Activated T-cell treated with anti-CD3 and anti-CD28 coated beads, Interleukin-2, amount 50 U/mL, for 1 hour (primary cell): ENCODE measurements around the gene TTC9C.
A peak's percentile ranks its signal among the peaks of the same experiment; 100 is the strongest.
"Not testable (repeated sequence)": the region's sequence is repeated elsewhere in the genome, so short reads cannot be mapped to it uniquely, and the experiment has no call there.

Source experiments
- DNase-seq: peaks from one replicate; pipeline ENCODE4 v3.0.0-alpha.2; 2020

Gene TTC9C

GRCh38 chr11:62752994-62753735 lies 24.9 kb downstream of the TTC9C start:
- DNase-seq = peak; percentile 21

- peak; percentile 93 for DNase-seq
Measured at GRCh38 chr11:62753736-62754603, 25.7 kb downstream of the TTC9C start, which contains the start of gene ZBTB3. Gene ZBTB3, minus strand, starts transcription at chr11:62754160. Its CDS starts 496 bp downstream, at chr11:62753664.

GRCh38 chr11:62755086-62755615 lies 26.9 kb downstream of the TTC9C start:
- no peak for DNase-seq

- no peak for DNase-seq
Measured at GRCh38 chr11:62757846-62758788, 29.8 kb downstream of the TTC9C start.

GRCh38 chr11:62760867-62761227 lies 32.6 kb downstream of the TTC9C start:
- DNase-seq = not testable (repeated sequence)

GRCh38 chr11:62770778-62771143 lies 42.5 kb downstream of the TTC9C start:
- DNase-seq = peak; percentile 39

- DNase-seq = peak; percentile 89
Measured at GRCh38 chr11:62771144-62772021, 43.1 kb downstream of the TTC9C start, which contains the start of gene TAF6L. Gene TAF6L, plus strand, starts transcription at chr11:62771396. Its CDS starts 4,388 bp downstream, at chr11:62775784.

GRCh38 chr11:62774407-62774806 lies 46.1 kb downstream of the TTC9C start:
- no peak for DNase-seq

GRCh38 chr11:62775646-62776045 lies 47.4 kb downstream of the TTC9C start:
- DNase-seq = no peak

GRCh38 chr11:62777389-62777788 lies 49.1 kb downstream of the TTC9C start:
- no peak for DNase-seq

GRCh38 chr11:62778441-62778840 lies 50.2 kb downstream of the TTC9C start:
- DNase-seq = no peak

- no peak for DNase-seq
Measured at GRCh38 chr11:62782753-62783152, 54.5 kb downstream of the TTC9C start.

GRCh38 chr11:62786318-62787004 lies 58.2 kb downstream of the TTC9C start:
- DNase-seq = peak; percentile 86

- DNase-seq = peak; percentile 95
Measured at GRCh38 chr11:62787005-62787759, 58.9 kb downstream of the TTC9C start, which contains the start of gene TMEM179B. Gene TMEM179B, plus strand, starts transcription at chr11:62787402. Its CDS starts 30 bp downstream, at chr11:62787432.
